Suprapubic skin (tissue), 4 donors: ENCODE measurements around the gene RGPD8. TPM values are rescaled to one million over a fixed set of nuclear protein-coding genes. Genes with fewer than 3 reads are reported as not detected.

Experiments
- DNase-seq, 2 donors: peaks; one replicate each; pipeline ENCODE4 v3.0.0-alpha.2; 2019; ENCODE audit warnings: low spot score in 2 of 2
- H3K27ac ChIP-seq: fragments of 200-600 bp; sonication (generic); one replicate; pipeline ENCODE4 v1.5.1; 2019
- H3K27me3 ChIP-seq: fragments of 200-600 bp; sonication (generic); one replicate; pipeline ENCODE4 v1.5.1; 2019
- H3K36me3 ChIP-seq: fragments of 200-600 bp; sonication (generic); one replicate; pipeline ENCODE4 v1.5.1; 2019
- H3K4me1 ChIP-seq: fragments of 200-600 bp; sonication (generic); one replicate; pipeline ENCODE4 v1.5.1; 2019
- H3K4me3 ChIP-seq: fragments of 200-600 bp; sonication (generic); one replicate; pipeline ENCODE4 v1.5.1; 2019; ENCODE audit warnings: mild to moderate bottlenecking
- H3K9me3 ChIP-seq: fragments of 200-600 bp; sonication (generic); one replicate; pipeline ENCODE4 v1.5.1; 2019
- EP300 ChIP-seq: sonication (generic); formaldehyde crosslinking; IDR thresholded peaks from one replicate; pipeline ENCODE4 v1.6.1; 2017; ENCODE audit warnings: antibody characterized with exemption
- POLR2A ChIP-seq, 2 donors: fragments of 450-650 bp; IDR thresholded peaks; one replicate each; pipeline ENCODE4 v1.6.1; 2017; ENCODE audit warnings: antibody characterized with exemption in 2 of 2, mild to moderate bottlenecking in 2 of 2, moderate library complexity in 2 of 2
- POLR2AphosphoS5 ChIP-seq, 3 donors: sonication (generic); formaldehyde crosslinking; IDR thresholded peaks; one replicate each; pipeline ENCODE4 v1.6.1; 2017; ENCODE audit warnings: antibody characterized with exemption in 3 of 3
- WGBS: methylation state at CpG from one replicate; pipeline ENCODE4 v1.1.5; 2018; 5-methylcytosine and 5-hydroxymethylcytosine counted together
- total RNA-seq, 4 donors: library from RNA; depleted of rRNA; stranded (reverse); fragments of >200 nt; gene quantifications; one replicate each; pipeline ENCODE4 v1.1.0, GENCODE V29; 2016
- TF ChIP-seq, protein P1 (sequence below), 2 donors: fragments of 200-600 bp in 1 of 2; fragments of 450-650 bp in 1 of 2; sonication (generic) in 1 of 2; IDR thresholded peaks; one replicate each; pipeline ENCODE4 v1.5.1; 2016 to 2019; ENCODE audit warnings: antibody characterized with exemption in 2 of 2, mild to moderate bottlenecking in 1 of 2, moderate library complexity in 1 of 2

Gene RGPD8
- total RNA-seq, 4 donors from 2014 or later: 12.1 to 69.9 (median 19.1) TPM

DNA sequence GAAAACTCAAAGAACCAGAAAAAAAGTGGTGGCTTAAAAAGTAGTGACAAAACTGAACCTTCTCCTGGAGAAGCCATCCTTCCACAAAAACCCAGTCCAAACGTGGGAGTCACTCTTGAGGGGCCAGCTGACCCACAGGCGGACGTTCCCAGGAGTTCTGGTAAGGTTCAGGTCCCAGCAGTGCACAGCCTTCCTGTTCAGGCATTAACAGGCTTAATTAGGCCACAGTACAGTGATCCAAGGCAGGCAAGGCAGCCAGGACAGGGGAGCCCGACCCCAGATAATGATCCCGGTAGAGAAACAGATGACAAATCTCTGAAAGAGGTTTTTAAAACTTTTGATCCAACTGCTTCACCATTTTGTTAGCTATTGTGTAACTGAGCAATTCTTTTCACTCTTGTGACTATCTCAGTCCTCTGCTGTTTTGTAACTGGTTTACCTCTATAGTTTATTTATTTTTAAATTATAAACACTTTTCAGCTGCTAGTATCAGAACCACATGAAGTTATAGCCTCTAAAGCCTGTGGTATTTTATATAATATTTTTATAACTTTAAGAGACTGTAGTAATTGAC, 101.2 kb downstream of the RGPD8 start:
- Histone ChIP-seq H3K9me3 (no peaks in the 10 kb centered on the region), H3K4me1 (no peaks in the 10 kb centered on the region), H3K36me3 (peaks cover 34% of the 10 kb centered on the region), H3K4me3 (no peak overlapping the region), H3K27ac (no peak overlapping the region), H3K27me3 (no peaks in the 10 kb centered on the region)
- no peak for DNase-seq
- WGBS: 79% methylated on average over 5 of the region's 5 CpGs
- no peak for TF ChIP-seq EP300
- TF ChIP-seq, protein P1, sequence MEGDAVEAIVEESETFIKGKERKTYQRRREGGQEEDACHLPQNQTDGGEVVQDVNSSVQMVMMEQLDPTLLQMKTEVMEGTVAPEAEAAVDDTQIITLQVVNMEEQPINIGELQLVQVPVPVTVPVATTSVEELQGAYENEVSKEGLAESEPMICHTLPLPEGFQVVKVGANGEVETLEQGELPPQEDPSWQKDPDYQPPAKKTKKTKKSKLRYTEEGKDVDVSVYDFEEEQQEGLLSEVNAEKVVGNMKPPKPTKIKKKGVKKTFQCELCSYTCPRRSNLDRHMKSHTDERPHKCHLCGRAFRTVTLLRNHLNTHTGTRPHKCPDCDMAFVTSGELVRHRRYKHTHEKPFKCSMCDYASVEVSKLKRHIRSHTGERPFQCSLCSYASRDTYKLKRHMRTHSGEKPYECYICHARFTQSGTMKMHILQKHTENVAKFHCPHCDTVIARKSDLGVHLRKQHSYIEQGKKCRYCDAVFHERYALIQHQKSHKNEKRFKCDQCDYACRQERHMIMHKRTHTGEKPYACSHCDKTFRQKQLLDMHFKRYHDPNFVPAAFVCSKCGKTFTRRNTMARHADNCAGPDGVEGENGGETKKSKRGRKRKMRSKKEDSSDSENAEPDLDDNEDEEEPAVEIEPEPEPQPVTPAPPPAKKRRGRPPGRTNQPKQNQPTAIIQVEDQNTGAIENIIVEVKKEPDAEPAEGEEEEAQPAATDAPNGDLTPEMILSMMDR (IDR thresholded peaks at IDR 0.05): no peak
- TF ChIP-seq POLR2A (IDR thresholded peaks at IDR 0.05): no peak
- TF ChIP-seq POLR2AphosphoS5 (IDR thresholded peaks at IDR 0.05): no peak

DNA sequence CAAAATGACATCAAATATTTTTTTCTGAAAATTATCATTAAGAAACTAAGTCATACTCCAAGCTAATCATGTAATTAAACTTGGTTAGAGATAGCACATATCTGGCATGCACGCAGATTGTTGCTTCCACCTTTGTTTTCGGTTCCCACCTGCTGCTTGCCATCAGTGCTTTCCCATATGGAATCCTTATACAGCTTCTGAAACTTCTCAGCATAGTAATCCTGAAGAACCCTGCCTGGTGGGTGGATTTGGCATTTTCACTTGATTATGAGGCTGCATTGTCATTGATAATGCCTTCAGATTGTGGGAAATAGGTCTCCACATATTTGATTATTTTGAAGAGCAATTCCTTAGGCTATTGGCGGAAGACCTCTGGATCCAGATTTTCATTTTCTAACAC, 110.5 kb downstream of the RGPD8 start:
- TF ChIP-seq POLR2AphosphoS5 (IDR thresholded peaks at IDR 0.05): no peak
- TF ChIP-seq, protein P1 (IDR thresholded peaks at IDR 0.05): no peak
- TF ChIP-seq POLR2A (IDR thresholded peaks at IDR 0.05): no peak
- no peak for TF ChIP-seq EP300
- Histone ChIP-seq H3K36me3 (peaks cover 64% of the 10 kb centered on the region), H3K4me3 (no peak overlapping the region), H3K4me1 (no peaks in the 10 kb centered on the region), H3K27me3 (no peaks in the 10 kb centered on the region), H3K9me3 (no peaks in the 10 kb centered on the region), H3K27ac (no peak overlapping the region)
- 96% methylated on average over 3 of the region's 3 CpGs for WGBS
- DNase-seq: no peak

DNA sequence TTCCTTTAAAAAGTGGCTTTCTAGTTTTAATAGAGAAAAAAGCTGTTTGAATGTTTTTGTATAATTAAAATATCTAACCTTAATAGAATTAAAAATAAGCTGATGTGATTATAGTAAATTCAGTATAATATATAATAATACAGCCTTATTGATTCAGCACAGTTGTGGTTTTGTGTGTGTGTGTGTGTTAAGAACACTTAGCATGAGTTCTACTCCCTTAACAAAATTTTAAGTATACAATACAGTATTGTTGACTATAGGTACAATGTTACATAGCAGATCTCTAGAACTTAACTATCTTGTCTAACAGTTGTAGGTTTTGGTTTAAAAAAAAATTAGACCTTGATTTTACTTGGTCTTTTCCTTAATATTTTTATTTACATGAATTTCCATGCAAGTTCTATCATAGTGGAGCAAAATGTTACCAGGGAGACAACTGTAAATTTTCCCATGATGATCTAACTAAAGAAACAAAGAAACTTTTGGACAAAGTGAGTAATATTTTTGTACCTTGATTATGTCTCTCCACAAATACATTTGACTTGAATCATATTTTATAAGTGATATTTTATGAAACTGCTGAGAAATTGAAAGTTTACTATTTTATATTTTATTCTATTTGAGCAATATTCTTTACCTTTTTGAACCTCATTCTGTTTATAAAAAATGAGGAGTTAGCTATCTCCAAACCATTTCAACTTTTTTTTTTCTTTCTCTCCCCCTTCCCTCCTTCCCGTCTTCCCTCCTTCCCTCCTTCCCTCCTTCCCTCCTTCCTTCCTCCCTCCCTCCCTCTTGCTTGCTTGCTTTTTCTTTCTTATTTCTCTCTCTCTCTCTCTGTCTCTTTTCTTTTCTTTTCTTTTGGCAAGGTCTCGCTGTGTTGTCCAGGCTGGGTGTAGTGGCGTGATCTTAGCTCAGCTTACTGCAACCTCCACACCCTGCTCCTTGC, 111.8 kb downstream of the RGPD8 start:
- no peaks in the 10 kb centered on the region for H3K4me1 ChIP-seq
- H3K9me3 ChIP-seq: no peaks in the 10 kb centered on the region
- no peak overlapping the region for H3K4me3 ChIP-seq
- TF ChIP-seq POLR2AphosphoS5 (IDR thresholded peaks at IDR 0.05) (no peak), EP300 (no peak), POLR2A (IDR thresholded peaks at IDR 0.05) (no peak)
- TF ChIP-seq, protein P1 (IDR thresholded peaks at IDR 0.05): no peak
- 98% methylated on average over 3 of the region's 3 CpGs for WGBS
- H3K27ac ChIP-seq: no peak overlapping the region
- peaks cover 58% of the 10 kb centered on the region for H3K36me3 ChIP-seq
- no peak for DNase-seq
- no peaks in the 10 kb centered on the region for H3K27me3 ChIP-seq

Other genes with a start within 250 kb of the RGPD8 start
- 10 to 100 TPM; 10.1 to 65.9 (median 35.2) TPM for gene ZC3H8, start 178.6 kb downstream of the RGPD8 start, total RNA-seq
- gene ZC3H6, start 158.0 kb downstream of the RGPD8 start, total RNA-seq: 10 to 100 TPM; 10.3 to 38.5 (median 14.3) TPM
- gene TTL, start 48.5 kb upstream of the RGPD8 start, total RNA-seq: 10 to 100 TPM; 25.9 to 43.7 (median 32.0) TPM
- gene POLR1B, start 108.8 kb upstream of the RGPD8 start, total RNA-seq: 10 to 100 TPM; 21.9 to 27.9 (median 27.4) TPM
- 10 to 100 TPM; 11.7 to 23.2 (median 16.1) TPM for gene CHCHD5, start 151.0 kb upstream of the RGPD8 start, total RNA-seq
- gene SLC20A1, start 212.3 kb upstream of the RGPD8 start, total RNA-seq: 10 to 100 TPM; 19.2 to 50.6 (median 34.5) TPM